ENCODE results near the gene TEX19. TPM values are rescaled to one million over a fixed set of nuclear protein-coding genes. Genes with fewer than 3 reads are reported as not detected.

TEX19 gene
- total RNA-seq, 3 donors from 2014 or later (not counting 1 experiment from before 2014, with no cell fraction given): not detected

- no peaks in the 10 kb centered on the region for H3K27me3 ChIP-seq (ENCODE audit: control insufficient read depth, insufficient read depth, low read length)
- H3K27ac ChIP-seq (ENCODE audit: low read length): no peak overlapping the region
- no peaks in the 10 kb centered on the region for H3K4me1 ChIP-seq (ENCODE audit: control insufficient read depth, insufficient read depth, low read length)
- DNase-seq (no peak), ATAC-seq (no peak)
- 96% methylated on average over 25 of the region's 28 CpGs for WGBS (ENCODE audit: insufficient coverage)
- no peaks in the 10 kb centered on the region for H3K9me3 Mint-ChIP-seq
- no peak overlapping the region for H3K4me3 ChIP-seq (ENCODE audit: low read length)
- no peak overlapping the region for H3K4me3 Mint-ChIP-seq
- no peaks in the 10 kb centered on the region for H3K9me3 ChIP-seq (ENCODE audit: control insufficient read depth, insufficient read depth, low read length)
- H3K27ac Mint-ChIP-seq: no peak overlapping the region
- intact Hi-C loops (cut with micrococcal nuclease): no loop called here
- H3K36me3 Mint-ChIP-seq: no peaks in the 10 kb centered on the region
- peaks cover 3 to 11% of the 10 kb centered on the region in 2 donors for H3K4me1 Mint-ChIP-seq
- H3K27me3 Mint-ChIP-seq (ENCODE audit: low read depth in 2 of 2): no peaks in the 10 kb centered on the region
- no peak for TF ChIP-seq CTCF (IDR thresholded peaks at IDR 0.05)
- H3K36me3 ChIP-seq (ENCODE audit: control insufficient read depth, insufficient read depth, low read length): peaks cover 11% of the 10 kb centered on the region
Observed at GRCh38 chr17:82392209-82392920, 33.3 kb downstream of the TEX19 start.

GRCh38 chr17:82392941-82393340 lies 33.9 kb downstream of the TEX19 start:
- Mint-ChIP-seq H3K36me3 (no peaks in the 10 kb centered on the region), H3K4me3 (no peak overlapping the region), H3K9me3 (no peaks in the 10 kb centered on the region), H3K27ac (no peak overlapping the region), H3K4me1 (peaks cover 3 to 6% of the 10 kb centered on the region in 2 donors), H3K27me3 (ENCODE audit: low read depth in 2 of 2) (no peaks in the 10 kb centered on the region)
- Histone ChIP-seq H3K4me3 (ENCODE audit: low read length) (no peak overlapping the region), H3K27ac (ENCODE audit: low read length) (no peak overlapping the region), H3K36me3 (ENCODE audit: control insufficient read depth, insufficient read depth, low read length) (peaks cover 11% of the 10 kb centered on the region), H3K4me1 (ENCODE audit: control insufficient read depth, insufficient read depth, low read length) (no peaks in the 10 kb centered on the region), H3K27me3 (ENCODE audit: control insufficient read depth, insufficient read depth, low read length) (no peaks in the 10 kb centered on the region), H3K9me3 (ENCODE audit: control insufficient read depth, insufficient read depth, low read length) (no peaks in the 10 kb centered on the region)
- WGBS (ENCODE audit: insufficient coverage): 95% methylated on average over 15 of the region's 15 CpGs
- ATAC-seq (no peak), DNase-seq (no peak)
- intact Hi-C loops (cut with micrococcal nuclease): no loop called here
- no peak for TF ChIP-seq CTCF (IDR thresholded peaks at IDR 0.05)

GRCh38 chr17:82394278-82394677 lies 35.2 kb downstream of the TEX19 start:
- Mint-ChIP-seq H3K9me3 (no peaks in the 10 kb centered on the region), H3K4me1 (peaks cover 3 to 4% of the 10 kb centered on the region in 2 donors), H3K36me3 (no peaks in the 10 kb centered on the region), H3K27me3 (ENCODE audit: low read depth in 2 of 2) (no peaks in the 10 kb centered on the region), H3K27ac (no peak overlapping the region), H3K4me3 (no peak overlapping the region)
- TF ChIP-seq CTCF (IDR thresholded peaks at IDR 0.05): no peak
- Histone ChIP-seq H3K4me1 (ENCODE audit: control insufficient read depth, insufficient read depth, low read length) (no peaks in the 10 kb centered on the region), H3K4me3 (ENCODE audit: low read length) (no peak overlapping the region), H3K9me3 (ENCODE audit: control insufficient read depth, insufficient read depth, low read length) (no peaks in the 10 kb centered on the region), H3K27me3 (ENCODE audit: control insufficient read depth, insufficient read depth, low read length) (no peaks in the 10 kb centered on the region), H3K36me3 (ENCODE audit: control insufficient read depth, insufficient read depth, low read length) (peaks cover 11% of the 10 kb centered on the region), H3K27ac (ENCODE audit: low read length) (no peak overlapping the region)
- 96% methylated on average over 12 of the region's 12 CpGs for WGBS (ENCODE audit: insufficient coverage)
- DNase-seq (no peak), ATAC-seq (no peak)
- intact Hi-C loops (cut with micrococcal nuclease): no loop called here

Data from natural killer cell (primary cell).